Measurements from ENCODE around the gene IER3IP1. TPM values are rescaled to one million over a fixed set of nuclear protein-coding genes. Genes with fewer than 3 reads are reported as not detected.
A peak's percentile ranks its signal among the peaks of the same experiment; 100 is the strongest.
"Not testable (repeated sequence)": the region's sequence is repeated elsewhere in the genome, so short reads cannot be mapped to it uniquely, and the experiment has no call there.

The IER3IP1 gene
- total RNA-seq, 1 donor from 2014 or later = 6.4 TPM

DNA sequence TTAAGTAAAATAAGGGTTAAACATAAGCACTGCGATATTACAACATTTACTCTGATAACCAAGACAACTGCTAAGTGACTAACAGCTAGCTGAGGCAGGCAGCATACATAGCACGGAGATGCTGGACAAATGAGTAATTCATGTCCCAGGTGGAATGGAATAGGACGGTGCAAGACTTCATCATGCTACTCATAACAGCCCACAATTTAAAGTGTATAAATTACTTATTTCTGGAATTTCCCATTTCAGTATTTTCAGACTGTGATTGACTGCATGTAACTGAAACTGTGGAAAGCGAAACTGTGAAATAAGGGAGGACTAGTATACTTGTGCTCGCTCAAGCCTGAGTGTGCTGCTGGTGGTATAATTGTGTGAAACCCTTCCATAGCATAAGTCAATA lies 12.9 kb downstream of the IER3IP1 start:
- TF ChIP-seq, protein P1, sequence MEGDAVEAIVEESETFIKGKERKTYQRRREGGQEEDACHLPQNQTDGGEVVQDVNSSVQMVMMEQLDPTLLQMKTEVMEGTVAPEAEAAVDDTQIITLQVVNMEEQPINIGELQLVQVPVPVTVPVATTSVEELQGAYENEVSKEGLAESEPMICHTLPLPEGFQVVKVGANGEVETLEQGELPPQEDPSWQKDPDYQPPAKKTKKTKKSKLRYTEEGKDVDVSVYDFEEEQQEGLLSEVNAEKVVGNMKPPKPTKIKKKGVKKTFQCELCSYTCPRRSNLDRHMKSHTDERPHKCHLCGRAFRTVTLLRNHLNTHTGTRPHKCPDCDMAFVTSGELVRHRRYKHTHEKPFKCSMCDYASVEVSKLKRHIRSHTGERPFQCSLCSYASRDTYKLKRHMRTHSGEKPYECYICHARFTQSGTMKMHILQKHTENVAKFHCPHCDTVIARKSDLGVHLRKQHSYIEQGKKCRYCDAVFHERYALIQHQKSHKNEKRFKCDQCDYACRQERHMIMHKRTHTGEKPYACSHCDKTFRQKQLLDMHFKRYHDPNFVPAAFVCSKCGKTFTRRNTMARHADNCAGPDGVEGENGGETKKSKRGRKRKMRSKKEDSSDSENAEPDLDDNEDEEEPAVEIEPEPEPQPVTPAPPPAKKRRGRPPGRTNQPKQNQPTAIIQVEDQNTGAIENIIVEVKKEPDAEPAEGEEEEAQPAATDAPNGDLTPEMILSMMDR (IDR thresholded peaks at IDR 0.05) = no peak
- intact Hi-C loops (cut with DNase I) = no loop called here

DNA sequence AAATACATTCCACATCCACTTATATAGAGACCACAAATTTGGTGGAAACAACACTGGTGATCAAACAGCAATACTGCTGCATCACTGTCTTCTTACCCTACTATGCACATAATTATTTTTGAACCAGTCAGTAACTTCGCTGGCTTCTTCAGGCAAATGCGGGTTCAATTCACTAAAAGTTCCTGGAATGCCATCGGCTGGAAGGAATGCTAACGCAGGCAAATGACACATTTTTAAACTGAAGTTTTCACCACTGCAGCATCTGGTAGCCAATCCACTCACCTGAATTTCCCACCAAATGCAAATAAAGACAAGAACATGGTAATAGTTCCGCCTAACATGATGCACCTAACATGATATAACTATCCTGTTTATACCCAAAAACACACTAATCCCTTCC lies 15.9 kb downstream of the IER3IP1 start:
- Histone ChIP-seq H3K27ac (no peak overlapping the region), H3K9me3 (no peaks in the 10 kb centered on the region), H3K4me3 (no peak overlapping the region), H3K27me3 (no peaks in the 10 kb centered on the region), H3K4me1 (no peaks in the 10 kb centered on the region), H3K36me3 (peaks cover 0 to under 1% of the 10 kb centered on the region in 2 donors)
- DNase-seq (ENCODE audit: extremely low spot score in 2 of 2) = no peak
- no peak for TF ChIP-seq POLR2AphosphoS5 (IDR thresholded peaks at IDR 0.05; ENCODE audit: insufficient read depth in 1 of 2, low read depth in 1 of 2)
- intact Hi-C loops (cut with DNase I) = no loop called here

More for the DNA sequence above, 12.9 kb downstream of the IER3IP1 start:
- Histone ChIP-seq H3K4me3 (no peak overlapping the region), H3K9me3 (no peaks in the 10 kb centered on the region), H3K27me3 (no peaks in the 10 kb centered on the region), H3K36me3 (no peaks in the 10 kb centered on the region), H3K27ac (no peak overlapping the region), H3K4me1 (peaks cover 13% of the 10 kb centered on the region)
- no peak for DNase-seq (ENCODE audit: extremely low spot score in 2 of 2)

DNA sequence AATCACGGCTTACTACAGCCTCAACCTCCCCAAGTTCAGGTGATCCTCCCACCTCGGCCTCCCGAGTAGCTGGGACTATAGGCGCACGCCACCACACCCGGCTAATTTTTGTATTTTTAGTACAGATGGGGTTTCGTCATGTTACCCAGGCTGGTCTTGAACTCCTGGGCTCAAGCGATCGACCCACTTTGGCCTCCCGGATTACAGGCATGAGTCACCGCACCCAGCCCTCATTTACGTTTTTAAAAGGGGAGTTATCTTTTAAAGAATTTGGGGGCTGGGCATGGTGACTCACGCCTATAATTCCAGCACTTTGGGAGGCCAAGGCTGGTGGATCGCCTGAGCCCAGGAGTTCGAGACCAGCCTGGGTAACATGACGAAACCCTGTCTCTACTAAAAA lies 17.8 kb downstream of the IER3IP1 start:
- intact Hi-C loops (cut with DNase I); H3K9me3 ChIP-seq; H3K27me3 ChIP-seq; H3K4me1 ChIP-seq; H3K4me3 ChIP-seq; DNase-seq (ENCODE audit: extremely low spot score in 2 of 2); H3K27ac ChIP-seq: not testable (repeated sequence)
- H3K36me3 ChIP-seq = peaks cover 0 to 19% of the 10 kb centered on the region in 2 donors

DNA sequence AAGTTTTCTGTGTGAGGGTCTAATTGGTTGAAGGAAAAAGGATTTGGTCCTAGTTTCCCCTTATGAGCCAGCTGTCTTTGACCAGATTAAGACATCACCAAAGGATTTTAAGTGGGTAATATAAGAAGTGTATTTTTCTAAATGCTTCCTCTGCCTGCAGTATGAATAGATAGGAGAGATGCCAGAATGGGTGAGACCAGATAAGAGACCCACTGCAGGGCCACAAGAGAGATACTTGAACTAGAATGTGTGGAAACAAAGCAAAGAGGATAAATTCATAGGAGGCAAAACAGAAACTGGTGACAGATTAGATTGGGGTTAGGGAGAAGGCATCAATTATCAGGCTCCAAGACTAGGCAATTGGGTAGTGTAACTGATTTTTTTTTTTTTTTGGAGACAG lies 24.7 kb downstream of the IER3IP1 start:
- no peak overlapping the region for H3K4me3 ChIP-seq
- H3K27me3 ChIP-seq = no peaks in the 10 kb centered on the region
- intact Hi-C loops (cut with DNase I) = no loop called here
- TF ChIP-seq, protein P1 (IDR thresholded peaks at IDR 0.05) = no peak
- TF ChIP-seq POLR2AphosphoS5 (IDR thresholded peaks at IDR 0.05; ENCODE audit: insufficient read depth in 1 of 2, low read depth in 1 of 2) (no peak), POLR2A (IDR thresholded peaks at IDR 0.05) (no peak)
- H3K36me3 ChIP-seq = peaks cover 0 to 19% of the 10 kb centered on the region in 2 donors
- no peak for DNase-seq (ENCODE audit: extremely low spot score in 2 of 2)
- no peaks in the 10 kb centered on the region for H3K9me3 ChIP-seq
- peak overlapping the region; percentile 74 for H3K27ac ChIP-seq
- H3K4me1 ChIP-seq = peaks cover 31% of the 10 kb centered on the region

DNA sequence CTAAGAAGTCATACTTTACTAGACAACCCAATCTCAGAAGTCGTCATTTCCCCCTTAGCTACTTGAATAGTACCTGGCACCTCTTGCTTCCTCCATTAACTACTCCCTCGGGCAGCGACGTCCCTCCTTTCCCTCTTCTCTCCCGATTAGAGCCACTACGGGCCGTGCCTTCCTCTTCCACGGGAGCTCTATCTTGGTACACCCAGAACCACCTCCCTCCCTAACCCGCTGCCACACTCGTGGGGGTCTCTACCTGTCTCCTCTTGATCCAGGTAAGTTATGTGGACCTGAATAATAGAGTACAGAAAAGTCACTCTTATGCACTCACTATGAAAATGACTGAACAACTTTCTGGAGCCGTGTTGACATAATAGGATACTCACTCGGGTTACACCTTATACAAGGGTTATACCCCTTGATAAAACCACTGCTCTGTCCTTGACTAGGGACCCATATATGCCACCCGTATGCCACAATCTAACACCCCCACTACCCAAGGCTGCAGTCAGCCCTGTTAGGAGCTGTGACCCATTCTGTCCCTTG lies 25.3 kb downstream of the IER3IP1 start:
- TF ChIP-seq POLR2AphosphoS5 (IDR thresholded peaks at IDR 0.05; ENCODE audit: insufficient read depth in 1 of 2, low read depth in 1 of 2) = no peak
- TF ChIP-seq, protein P1 (IDR thresholded peaks at IDR 0.05) = no peak
- TF ChIP-seq POLR2A (IDR thresholded peaks at IDR 0.05) = no peak
- peak overlapping the region; percentile 62 to 67 for H3K4me3 ChIP-seq
- intact Hi-C loops (cut with DNase I) = no loop called here
- DNase-seq (ENCODE audit: extremely low spot score in 2 of 2) = no peak
- H3K9me3 ChIP-seq = no peaks in the 10 kb centered on the region
- no peaks in the 10 kb centered on the region for H3K27me3 ChIP-seq
- H3K36me3 ChIP-seq = peaks cover 0 to 19% of the 10 kb centered on the region in 2 donors
- peaks cover 31% of the 10 kb centered on the region for H3K4me1 ChIP-seq
- peak overlapping the region; percentile 74 for H3K27ac ChIP-seq

DNA sequence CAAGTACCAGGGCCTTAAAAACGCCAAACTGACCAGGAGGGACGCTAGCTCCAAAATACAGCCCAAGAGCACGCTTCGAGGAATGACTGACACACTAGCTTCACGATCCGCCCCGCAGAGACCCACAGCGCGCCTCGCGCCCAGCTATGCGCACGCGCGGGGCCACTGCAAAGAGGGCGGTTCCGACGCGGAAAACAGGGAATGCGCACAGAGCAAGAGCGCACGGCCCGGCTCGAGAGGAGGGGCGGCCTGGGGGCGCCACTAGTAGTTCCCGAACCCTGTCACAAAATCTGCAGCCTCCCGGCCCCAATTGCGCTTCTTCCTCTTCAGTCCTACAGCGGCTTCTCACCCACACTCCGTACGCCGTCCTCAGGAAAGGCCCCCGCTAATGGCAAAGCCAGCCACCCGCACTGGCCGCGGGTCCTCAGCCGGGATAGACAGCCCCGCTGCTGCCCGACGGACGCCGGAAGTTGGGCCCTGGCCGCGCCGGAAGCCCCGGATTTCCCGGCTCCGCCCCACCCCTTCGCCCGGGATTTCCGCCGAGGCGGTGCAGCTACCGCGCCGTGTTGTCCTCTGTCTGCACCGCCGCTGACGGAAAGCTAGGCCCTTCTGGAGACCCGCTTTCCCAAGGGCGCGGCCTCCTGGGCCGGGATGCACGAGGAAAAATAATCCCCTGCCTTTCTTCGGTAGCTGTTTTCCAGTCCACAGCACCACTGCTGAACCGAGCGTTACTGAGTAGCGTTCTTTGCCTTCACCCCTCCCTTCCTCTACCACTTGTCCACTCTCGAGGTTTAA lies 25.9 kb downstream of the IER3IP1 start, which contains the start of gene HDHD2:
HDHD2 (minus strand) TSS at position 472 of the 795 bp plus-strand sequence. CDS start 14,061 bp downstream, outside the sequence.
- Histone ChIP-seq H3K9me3 (no peaks in the 10 kb centered on the region), H3K4me3 (peak within 1 kb of the TSS; percentile 62 to 67), H3K36me3 (peaks cover 0 to 19% of the 10 kb centered on the region in 2 donors), H3K27ac (peak within 1 kb of the TSS; percentile 74), H3K27me3 (no peaks in the 10 kb centered on the region), H3K4me1 (peaks cover 31% of the 10 kb centered on the region)
- TF ChIP-seq, protein P1 (IDR thresholded peaks at IDR 0.05) = no peak
- peak in 1 of 2 donors; percentile 25 for TF ChIP-seq POLR2A (IDR thresholded peaks at IDR 0.05)
- TF ChIP-seq POLR2AphosphoS5 (IDR thresholded peaks at IDR 0.05; ENCODE audit: insufficient read depth in 1 of 2, low read depth in 1 of 2) = peak; percentile 79 to 91
- intact Hi-C loops (cut with DNase I) = no loop called here
- DNase-seq (ENCODE audit: extremely low spot score in 2 of 2) = no peak
